ENCODE measurements around the gene CDON. TPM values are rescaled to one million over a fixed set of nuclear protein-coding genes. Genes with fewer than 3 reads are reported as not detected.
"Not testable (repeated sequence)": the region's sequence is repeated elsewhere in the genome, so short reads cannot be mapped to it uniquely, and the experiment has no call there.

CDON gene
- total and polyA plus RNA-seq, 2 donors (not counting 1 experiment from before 2014, with no cell fraction given) = 0.01 TPM; not detected in 1

DNA sequence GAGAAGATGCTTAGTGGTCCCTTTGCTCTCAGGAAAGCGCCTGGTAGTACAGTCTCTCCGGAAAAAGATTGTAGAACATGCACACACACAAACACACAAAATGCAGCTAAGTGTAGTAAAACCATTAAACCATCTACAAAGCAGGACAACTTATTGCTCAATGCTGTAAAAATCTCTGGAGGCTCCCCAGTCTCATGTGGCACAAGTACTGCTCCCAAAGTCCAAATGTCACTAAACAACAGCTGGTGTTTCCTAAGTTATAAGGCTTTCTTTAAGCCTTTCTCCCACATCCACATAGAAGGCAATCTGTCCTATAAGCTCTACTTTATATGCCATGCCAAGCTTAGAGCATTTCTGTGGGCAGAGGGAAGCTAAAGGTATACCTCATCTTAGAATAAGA is 32.9 kb downstream of the CDON start:
- H3K4me3 Mint-ChIP-seq = no peak overlapping the region
- no peak for ATAC-seq (ENCODE audit: low read depth)
- POLR2A ChIA-PET = no interaction called here

DNA sequence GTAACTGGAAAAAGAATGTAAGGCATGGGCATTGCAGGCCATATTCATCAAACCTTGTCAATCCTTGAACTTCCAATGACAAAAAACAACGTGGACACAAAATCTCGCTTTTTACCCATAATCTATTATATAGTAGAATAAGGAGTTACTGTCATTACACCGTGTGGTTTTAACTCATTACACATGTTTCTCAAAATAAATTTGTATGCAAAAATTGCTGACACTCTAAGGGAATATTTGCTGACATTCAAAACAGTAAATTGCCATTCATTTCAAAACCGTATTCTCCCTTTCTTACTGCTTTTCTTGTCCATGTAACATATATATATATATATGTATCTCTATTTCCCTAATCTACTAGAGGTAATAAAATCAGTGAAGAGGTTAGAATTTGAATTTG is 33.4 kb downstream of the CDON start:
- Histone ChIP-seq H3K9me3 (ENCODE audit: control extremely low read depth in 1 of 3, control insufficient read depth in 2 of 3, insufficient read depth in 1 of 3, low read length in 2 of 3) (no peaks in the 10 kb centered on the region), H4K20me1 (ENCODE audit: control insufficient read depth, insufficient read depth, low read length, poor library complexity, severe bottlenecking) (no peaks in the 10 kb centered on the region), H3K27ac (ENCODE audit: low read length in 2 of 2) (no peak overlapping the region), H3K27me3 (replicated peaks in 1 of 4; ENCODE audit: control extremely low read depth in 1 of 4, control insufficient read depth in 3 of 4, insufficient read depth in 4 of 4, low read length in 3 of 4) (peaks cover 0 to 3% (median 0%) of the 10 kb centered on the region in 4 experiments), H3K36me3 (replicated peaks in 1 of 2; ENCODE audit: control extremely low read depth in 1 of 2, control insufficient read depth in 1 of 2, extremely low read depth in 1 of 2, insufficient read depth in 2 of 2, low read length in 1 of 2) (no peaks in the 10 kb centered on the region), H3K4me2 (replicated peaks; ENCODE audit: low read depth, low read length, poor library complexity, severe bottlenecking) (no peak overlapping the region), H3K9ac (ENCODE audit: low read length) (no peak overlapping the region), H2AFZ (ENCODE audit: insufficient read depth, low read depth, low read length, poor library complexity, severe bottlenecking) (no peak overlapping the region), H3K79me2 (ENCODE audit: control insufficient read depth, insufficient read depth, low read length) (no peaks in the 10 kb centered on the region), H3K4me1 (ENCODE audit: control insufficient read depth in 2 of 2, insufficient read depth in 2 of 2, low read length in 2 of 2) (no peaks in the 10 kb centered on the region), H3K4me3 (ENCODE audit: control extremely low read depth in 1 of 5, extremely low read depth in 1 of 5, insufficient read depth in 1 of 5, low read depth in 2 of 5, low read length in 4 of 5) (no peak overlapping the region)
- Mint-ChIP-seq H3K4me3 (no peak overlapping the region), H3K27me3 (peaks cover 21% of the 10 kb centered on the region), H3K27ac (no peak overlapping the region), H3K9me3 (ENCODE audit: insufficient read depth) (no peaks in the 10 kb centered on the region), H3K4me1 (no peaks in the 10 kb centered on the region)
- DNase-seq (no peak), ATAC-seq (ENCODE audit: low read depth) (no peak)
- POLR2A ChIA-PET = no interaction called here
- no peak for TF ChIP-seq EZH2 (IDR thresholded peaks at IDR 0.05; ENCODE audit: borderline replicate concordance, insufficient read depth, low read depth, low read length, poor library complexity, severe bottlenecking)
- TF ChIP-seq, protein P1, sequence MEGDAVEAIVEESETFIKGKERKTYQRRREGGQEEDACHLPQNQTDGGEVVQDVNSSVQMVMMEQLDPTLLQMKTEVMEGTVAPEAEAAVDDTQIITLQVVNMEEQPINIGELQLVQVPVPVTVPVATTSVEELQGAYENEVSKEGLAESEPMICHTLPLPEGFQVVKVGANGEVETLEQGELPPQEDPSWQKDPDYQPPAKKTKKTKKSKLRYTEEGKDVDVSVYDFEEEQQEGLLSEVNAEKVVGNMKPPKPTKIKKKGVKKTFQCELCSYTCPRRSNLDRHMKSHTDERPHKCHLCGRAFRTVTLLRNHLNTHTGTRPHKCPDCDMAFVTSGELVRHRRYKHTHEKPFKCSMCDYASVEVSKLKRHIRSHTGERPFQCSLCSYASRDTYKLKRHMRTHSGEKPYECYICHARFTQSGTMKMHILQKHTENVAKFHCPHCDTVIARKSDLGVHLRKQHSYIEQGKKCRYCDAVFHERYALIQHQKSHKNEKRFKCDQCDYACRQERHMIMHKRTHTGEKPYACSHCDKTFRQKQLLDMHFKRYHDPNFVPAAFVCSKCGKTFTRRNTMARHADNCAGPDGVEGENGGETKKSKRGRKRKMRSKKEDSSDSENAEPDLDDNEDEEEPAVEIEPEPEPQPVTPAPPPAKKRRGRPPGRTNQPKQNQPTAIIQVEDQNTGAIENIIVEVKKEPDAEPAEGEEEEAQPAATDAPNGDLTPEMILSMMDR (IDR thresholded peaks at IDR 0.05) = no peak
- WGBS (ENCODE audit: insufficient coverage) = no CpG with 5 or more reads among the region's 4 CpGs
- CTCF ChIA-PET = no interaction called here
- intact Hi-C loops (cut with micrococcal nuclease) = no loop called here

More for the DNA sequence above, 32.9 kb downstream of the CDON start:
- H3K27me3 Mint-ChIP-seq = peaks cover 21% of the 10 kb centered on the region
- intact Hi-C loops (cut with micrococcal nuclease) = no loop called here
- H3K9me3 Mint-ChIP-seq (ENCODE audit: insufficient read depth) = no peaks in the 10 kb centered on the region
- Histone ChIP-seq H3K27me3 (replicated peaks in 1 of 4; ENCODE audit: control extremely low read depth in 1 of 4, control insufficient read depth in 3 of 4, insufficient read depth in 4 of 4, low read length in 3 of 4) (peaks cover 0 to 3% (median 0%) of the 10 kb centered on the region in 4 experiments), H3K36me3 (replicated peaks in 1 of 2; ENCODE audit: control extremely low read depth in 1 of 2, control insufficient read depth in 1 of 2, extremely low read depth in 1 of 2, insufficient read depth in 2 of 2, low read length in 1 of 2) (no peaks in the 10 kb centered on the region), H2AFZ (ENCODE audit: insufficient read depth, low read depth, low read length, poor library complexity, severe bottlenecking) (no peak overlapping the region), H3K9me3 (ENCODE audit: control extremely low read depth in 1 of 3, control insufficient read depth in 2 of 3, insufficient read depth in 1 of 3, low read length in 2 of 3) (no peaks in the 10 kb centered on the region), H4K20me1 (ENCODE audit: control insufficient read depth, insufficient read depth, low read length, poor library complexity, severe bottlenecking) (no peaks in the 10 kb centered on the region), H3K27ac (ENCODE audit: low read length in 2 of 2) (no peak overlapping the region), H3K9ac (ENCODE audit: low read length) (no peak overlapping the region), H3K79me2 (ENCODE audit: control insufficient read depth, insufficient read depth, low read length) (no peaks in the 10 kb centered on the region), H3K4me2 (replicated peaks; ENCODE audit: low read depth, low read length, poor library complexity, severe bottlenecking) (no peak overlapping the region), H3K4me3 (ENCODE audit: control extremely low read depth in 1 of 5, extremely low read depth in 1 of 5, insufficient read depth in 1 of 5, low read depth in 2 of 5, low read length in 4 of 5) (no peak overlapping the region), H3K4me1 (ENCODE audit: control insufficient read depth in 2 of 2, insufficient read depth in 2 of 2, low read length in 2 of 2) (no peaks in the 10 kb centered on the region)
- CTCF ChIA-PET = no interaction called here
- no peak overlapping the region for H3K27ac Mint-ChIP-seq
- no peaks in the 10 kb centered on the region for H3K4me1 Mint-ChIP-seq
- WGBS (ENCODE audit: insufficient coverage) = 92% methylated on average over 2 of the region's 2 CpGs
- DNase-seq = no peak
- TF ChIP-seq EZH2 (IDR thresholded peaks at IDR 0.05; ENCODE audit: borderline replicate concordance, insufficient read depth, low read depth, low read length, poor library complexity, severe bottlenecking) = no peak
- TF ChIP-seq, protein P1 (IDR thresholded peaks at IDR 0.05) = no peak

DNA sequence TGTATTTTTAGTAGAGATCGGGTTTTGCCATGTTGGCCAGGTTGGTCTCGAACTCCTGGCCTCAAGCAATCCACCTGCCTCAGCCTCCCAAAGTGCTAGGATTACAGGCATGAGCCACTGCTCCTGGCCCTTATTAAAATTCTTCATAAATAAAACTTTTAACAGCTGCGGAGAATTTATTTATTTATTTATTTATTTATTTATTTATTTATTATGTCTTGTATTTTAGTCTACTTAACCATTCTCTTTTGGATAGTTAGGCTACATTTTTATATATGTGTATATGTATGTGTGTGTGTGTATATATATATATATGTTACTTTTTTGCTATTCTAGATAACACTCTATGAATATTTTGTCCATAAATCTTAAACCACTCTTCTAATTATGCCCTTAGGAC is 34.1 kb downstream of the CDON start:
- POLR2A ChIA-PET; H3K4me1 ChIP-seq (ENCODE audit: control insufficient read depth in 2 of 2, insufficient read depth in 2 of 2, low read length in 2 of 2); H3K9ac ChIP-seq (ENCODE audit: low read length); H3K79me2 ChIP-seq (ENCODE audit: control insufficient read depth, insufficient read depth, low read length); ATAC-seq (ENCODE audit: low read depth); CTCF ChIA-PET; H3K27me3 ChIP-seq (replicated peaks in 1 of 4; ENCODE audit: control extremely low read depth in 1 of 4, control insufficient read depth in 3 of 4, insufficient read depth in 4 of 4, low read length in 3 of 4); H2AFZ ChIP-seq (ENCODE audit: insufficient read depth, low read depth, low read length, poor library complexity, severe bottlenecking); intact Hi-C loops (cut with micrococcal nuclease); H3K27ac Mint-ChIP-seq; H3K4me3 ChIP-seq (ENCODE audit: control extremely low read depth in 1 of 5, extremely low read depth in 1 of 5, insufficient read depth in 1 of 5, low read depth in 2 of 5, low read length in 4 of 5); H3K36me3 ChIP-seq (replicated peaks in 1 of 2; ENCODE audit: control extremely low read depth in 1 of 2, control insufficient read depth in 1 of 2, extremely low read depth in 1 of 2, insufficient read depth in 2 of 2, low read length in 1 of 2); H4K20me1 ChIP-seq (ENCODE audit: control insufficient read depth, insufficient read depth, low read length, poor library complexity, severe bottlenecking); H3K4me3 Mint-ChIP-seq; DNase-seq; H3K9me3 ChIP-seq (ENCODE audit: control extremely low read depth in 1 of 3, control insufficient read depth in 2 of 3, insufficient read depth in 1 of 3, low read length in 2 of 3); H3K4me1 Mint-ChIP-seq; H3K27ac ChIP-seq (ENCODE audit: low read length in 2 of 2); H3K9me3 Mint-ChIP-seq (ENCODE audit: insufficient read depth); H3K4me2 ChIP-seq (replicated peaks; ENCODE audit: low read depth, low read length, poor library complexity, severe bottlenecking): not testable (repeated sequence)
- peaks cover 16% of the 10 kb centered on the region for H3K27me3 Mint-ChIP-seq
- no CpG with 5 or more reads among the region's 3 CpGs for WGBS (ENCODE audit: insufficient coverage)
